8988T (cell line): ENCODE data around the gene ZDHHC8.

ENCODE experiments used
- DNase-seq: peaks from one replicate; pipeline ENCODE4 v3.0.0; 2011

The ZDHHC8 gene

GRCh38 chr22:20167643-20168322 is 36.2 kb downstream of the ZDHHC8 start:
- no peak for DNase-seq

GRCh38 chr22:20169253-20169822 is 37.7 kb downstream of the ZDHHC8 start:
- DNase-seq: no peak

- no peak for DNase-seq
These were observed 38.6 kb downstream of the ZDHHC8 start for GRCh38 chr22:20170170-20170569.

- no peak for DNase-seq
These were observed 39.9 kb downstream of the ZDHHC8 start for GRCh38 chr22:20171288-20172140.

GRCh38 chr22:20172141-20172613 is 40.6 kb downstream of the ZDHHC8 start:
- no peak for DNase-seq

- DNase-seq: no peak
These were observed 41.6 kb downstream of the ZDHHC8 start for GRCh38 chr22:20173246-20173645.

- no peak for DNase-seq
These were observed 42.2 kb downstream of the ZDHHC8 start for GRCh38 chr22:20173772-20174171.

GRCh38 chr22:20174785-20175596 is 43.4 kb downstream of the ZDHHC8 start:
- DNase-seq: peak; percentile 58

- no peak for DNase-seq
These were observed 43.9 kb downstream of the ZDHHC8 start for GRCh38 chr22:20175597-20175900.

- DNase-seq: no peak
These were observed 44.9 kb downstream of the ZDHHC8 start for GRCh38 chr22:20176421-20177085.

- DNase-seq: no peak
These were observed 45.8 kb downstream of the ZDHHC8 start for GRCh38 chr22:20177217-20177911.

GRCh38 chr22:20178075-20178914 is 46.7 kb downstream of the ZDHHC8 start:
- no peak for DNase-seq

GRCh38 chr22:20178915-20179227 is 47.3 kb downstream of the ZDHHC8 start:
- no peak for DNase-seq

- no peak for DNase-seq
These were observed 48.0 kb downstream of the ZDHHC8 start for GRCh38 chr22:20179455-20180244.

GRCh38 chr22:20180245-20180630 is 48.6 kb downstream of the ZDHHC8 start:
- DNase-seq: no peak

GRCh38 chr22:20180640-20181039 is 49.0 kb downstream of the ZDHHC8 start:
- DNase-seq: no peak

- DNase-seq: no peak
These were observed 49.7 kb downstream of the ZDHHC8 start for GRCh38 chr22:20181194-20181883.

GRCh38 chr22:20181884-20182236 is 50.3 kb downstream of the ZDHHC8 start:
- no peak for DNase-seq

- no peak for DNase-seq
These were observed 50.8 kb downstream of the ZDHHC8 start for GRCh38 chr22:20182365-20182764.

GRCh38 chr22:20183101-20183500 is 51.5 kb downstream of the ZDHHC8 start:
- no peak for DNase-seq
